ENCODE results near the gene SCAF4.
"Not testable (repeated sequence)": the region's sequence is repeated elsewhere in the genome, so short reads cannot be mapped to it uniquely, and the experiment has no call there.

Gene SCAF4

GRCh38 chr21:31631881-31632280 is 100.0 kb downstream of the SCAF4 start:
- not testable (repeated sequence) for DNase-seq

- no peak for DNase-seq
Observed at GRCh38 chr21:31629972-31630711, 101.8 kb downstream of the SCAF4 start.

- DNase-seq: no peak
Observed at GRCh38 chr21:31624961-31625491, 106.9 kb downstream of the SCAF4 start.

- DNase-seq: no peak
Observed at GRCh38 chr21:31624181-31624580, 107.7 kb downstream of the SCAF4 start.

GRCh38 chr21:31623664-31624063 is 108.3 kb downstream of the SCAF4 start:
- DNase-seq: no peak

- no peak for DNase-seq
Observed at GRCh38 chr21:31622397-31622796, 109.5 kb downstream of the SCAF4 start.
